Tibial nerve (tissue), 3 donors: ENCODE data around the gene SMCO4.

Source experiments
- POLR2A ChIP-seq, 2 donors: fragments of 450-650 bp; IDR thresholded peaks; one replicate each; pipeline ENCODE4 v1.6.1; 2017; ENCODE audit warnings: antibody characterized with exemption in 2 of 2, mild to moderate bottlenecking in 2 of 2, moderate library complexity in 2 of 2
- TF ChIP-seq, protein P1 (sequence below), 5 experiments: fragments of 200-600 bp in 3 of 5; fragments of 450-650 bp in 2 of 5; sonication (generic) in 3 of 5; IDR thresholded peaks; one replicate each; pipeline ENCODE4 v1.5.1; 2016 to 2019; ENCODE audit warnings: antibody characterized with exemption in 5 of 5, mild to moderate bottlenecking in 3 of 5, moderate library complexity in 2 of 5

DNA sequence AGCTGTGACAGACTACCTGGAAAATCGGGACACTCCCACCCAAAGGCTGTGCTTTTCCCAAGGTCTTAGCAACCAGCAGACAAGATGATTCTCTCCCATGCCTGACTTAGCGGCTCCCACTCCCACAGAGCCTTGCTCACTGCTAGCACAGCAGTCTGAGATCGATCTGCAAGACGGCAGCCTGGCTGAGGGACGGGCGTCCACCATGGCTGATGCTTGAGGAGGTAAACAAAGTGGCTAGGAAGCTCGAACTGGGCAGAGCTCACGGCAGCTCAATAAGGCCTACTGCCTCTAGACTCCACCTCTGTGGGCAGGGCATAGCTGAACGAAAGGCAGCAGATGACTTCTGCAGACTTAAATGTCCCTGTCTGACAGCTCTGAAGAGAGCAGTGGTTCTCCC, 84.9 kb downstream of the SMCO4 start:
- no peak for TF ChIP-seq POLR2A (IDR thresholded peaks at IDR 0.05)
- TF ChIP-seq, protein P1, sequence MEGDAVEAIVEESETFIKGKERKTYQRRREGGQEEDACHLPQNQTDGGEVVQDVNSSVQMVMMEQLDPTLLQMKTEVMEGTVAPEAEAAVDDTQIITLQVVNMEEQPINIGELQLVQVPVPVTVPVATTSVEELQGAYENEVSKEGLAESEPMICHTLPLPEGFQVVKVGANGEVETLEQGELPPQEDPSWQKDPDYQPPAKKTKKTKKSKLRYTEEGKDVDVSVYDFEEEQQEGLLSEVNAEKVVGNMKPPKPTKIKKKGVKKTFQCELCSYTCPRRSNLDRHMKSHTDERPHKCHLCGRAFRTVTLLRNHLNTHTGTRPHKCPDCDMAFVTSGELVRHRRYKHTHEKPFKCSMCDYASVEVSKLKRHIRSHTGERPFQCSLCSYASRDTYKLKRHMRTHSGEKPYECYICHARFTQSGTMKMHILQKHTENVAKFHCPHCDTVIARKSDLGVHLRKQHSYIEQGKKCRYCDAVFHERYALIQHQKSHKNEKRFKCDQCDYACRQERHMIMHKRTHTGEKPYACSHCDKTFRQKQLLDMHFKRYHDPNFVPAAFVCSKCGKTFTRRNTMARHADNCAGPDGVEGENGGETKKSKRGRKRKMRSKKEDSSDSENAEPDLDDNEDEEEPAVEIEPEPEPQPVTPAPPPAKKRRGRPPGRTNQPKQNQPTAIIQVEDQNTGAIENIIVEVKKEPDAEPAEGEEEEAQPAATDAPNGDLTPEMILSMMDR (IDR thresholded peaks at IDR 0.05): no peak
